ENCODE results near the gene COL5A1.

COL5A1 gene

DNA sequence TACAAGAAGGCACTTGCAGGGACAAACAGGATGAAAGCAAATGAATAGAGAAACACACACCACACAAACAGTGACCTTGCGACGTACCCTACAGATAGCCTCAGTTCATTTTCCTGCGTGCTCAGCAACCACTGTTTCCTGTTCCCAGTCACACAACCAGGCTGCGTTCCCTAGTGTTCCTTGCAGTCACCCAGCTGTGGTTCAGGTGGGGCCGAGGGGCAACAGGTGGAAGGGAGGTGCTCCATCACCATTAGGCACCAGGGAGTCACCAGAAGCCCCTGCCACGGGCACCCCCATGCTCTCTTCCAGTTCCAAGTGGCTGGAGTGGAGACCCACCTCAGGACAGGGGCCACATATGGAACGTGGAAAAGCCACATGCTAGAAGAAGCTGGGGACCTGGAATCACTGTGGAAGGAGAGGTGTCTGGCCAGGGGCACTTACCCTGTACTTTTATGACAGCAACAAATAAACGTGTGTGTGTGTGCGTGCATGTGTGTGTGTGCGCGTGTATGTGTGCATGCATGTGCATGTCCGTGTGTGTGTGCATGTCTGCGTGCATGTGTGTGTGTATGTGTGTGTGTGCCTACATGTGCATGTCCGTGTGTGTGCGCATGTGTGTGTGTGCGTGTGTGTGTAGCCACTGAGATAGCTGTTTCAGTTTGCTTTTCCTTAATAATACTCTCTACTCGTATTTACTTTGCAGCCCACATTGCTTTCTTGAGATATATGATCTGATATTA lies 220.2 kb downstream of the COL5A1 start:
- H3K4me3 ChIP-seq (ENCODE audit: low read length) = no peak overlapping the region
- TF ChIP-seq ZNF274 (IDR thresholded peaks at IDR 0.05; ENCODE audit: low read depth, low read length) = no peak

DNA sequence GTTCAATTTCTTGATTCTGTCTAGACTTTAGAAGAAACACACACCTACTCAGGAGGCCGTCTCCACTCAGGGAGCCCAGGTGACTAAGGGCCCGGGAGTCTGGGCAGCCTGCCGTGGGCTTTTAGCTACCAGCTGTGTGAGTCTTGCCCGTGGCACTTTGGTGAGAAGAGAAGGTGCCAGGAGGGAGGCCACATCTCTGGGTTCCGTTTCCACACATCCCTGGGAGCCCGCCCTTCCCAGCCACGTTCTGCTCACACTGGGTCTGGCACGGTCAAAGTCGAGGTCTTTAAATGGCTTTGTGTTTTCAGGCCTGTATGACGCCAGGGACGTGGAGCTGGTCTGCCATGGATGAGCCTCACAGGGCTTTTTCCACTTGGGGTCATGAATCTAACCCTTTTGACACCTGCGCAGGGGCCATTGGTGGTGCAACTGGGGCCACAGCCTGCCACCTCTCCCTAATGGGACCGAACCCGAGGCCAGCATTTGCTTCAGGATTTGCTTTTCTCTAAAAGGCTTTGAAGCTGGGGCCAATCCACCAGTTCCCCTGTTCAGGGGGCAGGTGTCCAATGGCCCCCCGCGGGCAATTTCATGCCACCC lies 221.8 kb downstream of the COL5A1 start:
- H3K4me3 ChIP-seq (ENCODE audit: low read length) = no peak overlapping the region
- TF ChIP-seq ZNF274 (IDR thresholded peaks at IDR 0.05; ENCODE audit: low read depth, low read length) = no peak

DNA sequence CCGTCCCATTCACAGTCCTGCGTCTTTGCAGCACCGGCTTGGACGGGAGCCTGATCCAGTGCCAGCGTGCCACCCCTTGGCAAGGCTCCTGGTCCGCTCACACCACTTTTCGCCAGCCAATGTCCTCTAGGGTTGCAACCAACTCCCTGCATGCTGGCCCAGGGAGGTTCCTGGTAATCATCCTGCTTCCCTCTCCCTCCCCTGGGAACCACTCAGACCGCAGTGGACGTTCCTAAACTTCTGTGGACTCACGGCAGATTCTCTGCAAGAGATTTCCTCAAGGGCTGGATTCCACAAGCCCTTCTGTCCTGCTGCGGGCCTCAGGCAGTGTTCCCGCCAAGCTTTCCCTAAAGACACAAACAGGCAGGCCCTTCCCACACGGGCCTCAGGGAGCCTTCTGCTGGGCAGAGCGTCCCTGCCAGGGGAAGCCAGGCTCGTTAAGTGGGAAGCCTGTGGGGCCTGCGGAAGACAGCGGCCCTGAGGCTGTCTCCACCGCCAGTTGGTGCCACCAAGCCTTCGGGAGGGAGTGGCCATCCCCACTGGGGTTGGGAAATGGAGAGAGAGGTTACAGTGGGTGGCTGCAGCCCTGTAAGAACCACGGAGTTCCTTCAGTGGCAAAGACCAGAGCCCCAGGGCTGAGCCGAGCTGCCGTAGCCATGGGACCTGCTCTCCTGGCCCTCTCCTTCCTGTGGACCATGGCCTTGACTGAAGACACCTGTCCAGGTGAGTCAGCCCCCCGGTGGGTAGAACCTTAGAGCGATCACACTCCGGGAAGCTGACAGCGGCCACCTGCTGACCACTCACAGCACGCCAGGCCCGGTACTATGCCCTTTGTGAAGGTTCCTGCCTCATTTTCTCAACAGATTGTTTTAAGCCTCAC lies 222.6 kb downstream of the COL5A1 start:
- no peak for TF ChIP-seq ZNF274 (IDR thresholded peaks at IDR 0.05; ENCODE audit: low read depth, low read length)
- H3K4me3 ChIP-seq (ENCODE audit: low read length) = no peak overlapping the region

DNA sequence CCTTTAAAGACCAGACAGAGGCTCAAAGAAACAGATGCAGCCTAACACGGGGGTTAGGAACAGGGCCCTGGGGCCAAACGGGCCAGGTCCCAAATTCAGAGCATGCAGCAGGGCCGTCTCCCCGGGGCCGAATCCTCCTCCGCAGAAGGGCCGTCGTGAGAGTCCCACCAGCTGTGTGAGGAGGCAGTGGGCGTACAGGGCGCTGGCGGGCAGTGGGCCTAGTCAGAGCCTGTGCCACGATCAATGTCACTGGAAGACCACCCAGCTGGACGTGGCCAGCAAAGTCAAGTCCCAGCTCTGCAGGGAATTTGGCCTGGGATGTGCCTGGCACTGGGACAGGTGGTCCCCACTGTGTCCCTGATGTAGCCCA lies 223.2 kb downstream of the COL5A1 start:
- no peak overlapping the region for H3K4me3 ChIP-seq (ENCODE audit: low read length)
- TF ChIP-seq ZNF274 (IDR thresholded peaks at IDR 0.05; ENCODE audit: low read depth, low read length) = no peak

DNA sequence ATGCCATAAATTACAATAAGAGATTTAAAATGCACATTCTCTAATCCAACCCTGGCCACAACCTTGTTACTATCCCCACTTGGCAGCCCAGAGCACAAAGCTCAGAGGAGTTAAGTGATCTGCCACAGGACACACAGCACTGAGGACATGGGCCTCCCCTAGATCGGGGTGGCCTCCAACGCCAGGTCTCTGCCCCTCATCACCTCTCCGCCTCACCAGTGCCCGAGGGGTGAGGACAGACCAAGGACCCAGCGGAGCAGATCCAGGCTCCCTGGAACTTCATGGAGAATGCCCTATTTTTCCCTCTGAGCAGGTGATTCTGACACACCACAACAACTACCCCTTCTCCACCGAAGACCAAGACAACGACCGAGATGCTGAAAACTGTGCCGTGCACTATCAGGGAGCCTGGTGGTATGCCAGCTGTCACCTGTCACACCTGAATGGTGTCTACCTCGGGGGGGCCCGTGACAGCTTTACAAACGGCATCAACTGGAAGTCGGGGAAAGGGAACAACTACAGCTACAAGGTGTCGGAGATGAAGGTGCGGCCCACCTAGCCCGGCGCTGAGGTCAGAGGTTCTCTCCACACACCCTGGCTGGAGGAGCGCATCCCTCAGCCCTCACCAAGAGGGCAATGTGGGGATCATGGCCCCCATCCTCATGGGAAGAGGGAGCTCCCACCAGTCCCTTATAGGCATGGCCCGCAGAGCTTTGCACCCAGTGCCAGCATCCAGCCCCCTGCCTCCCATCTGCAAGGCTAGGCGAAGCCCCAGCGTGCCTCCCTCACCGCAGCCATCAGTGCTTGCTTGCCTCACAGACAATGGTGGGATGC lies 226.5 kb downstream of the COL5A1 start:
- no peak for TF ChIP-seq ZNF274 (IDR thresholded peaks at IDR 0.05; ENCODE audit: low read depth, low read length)
- no peak overlapping the region for H3K4me3 ChIP-seq (ENCODE audit: low read length)

DNA sequence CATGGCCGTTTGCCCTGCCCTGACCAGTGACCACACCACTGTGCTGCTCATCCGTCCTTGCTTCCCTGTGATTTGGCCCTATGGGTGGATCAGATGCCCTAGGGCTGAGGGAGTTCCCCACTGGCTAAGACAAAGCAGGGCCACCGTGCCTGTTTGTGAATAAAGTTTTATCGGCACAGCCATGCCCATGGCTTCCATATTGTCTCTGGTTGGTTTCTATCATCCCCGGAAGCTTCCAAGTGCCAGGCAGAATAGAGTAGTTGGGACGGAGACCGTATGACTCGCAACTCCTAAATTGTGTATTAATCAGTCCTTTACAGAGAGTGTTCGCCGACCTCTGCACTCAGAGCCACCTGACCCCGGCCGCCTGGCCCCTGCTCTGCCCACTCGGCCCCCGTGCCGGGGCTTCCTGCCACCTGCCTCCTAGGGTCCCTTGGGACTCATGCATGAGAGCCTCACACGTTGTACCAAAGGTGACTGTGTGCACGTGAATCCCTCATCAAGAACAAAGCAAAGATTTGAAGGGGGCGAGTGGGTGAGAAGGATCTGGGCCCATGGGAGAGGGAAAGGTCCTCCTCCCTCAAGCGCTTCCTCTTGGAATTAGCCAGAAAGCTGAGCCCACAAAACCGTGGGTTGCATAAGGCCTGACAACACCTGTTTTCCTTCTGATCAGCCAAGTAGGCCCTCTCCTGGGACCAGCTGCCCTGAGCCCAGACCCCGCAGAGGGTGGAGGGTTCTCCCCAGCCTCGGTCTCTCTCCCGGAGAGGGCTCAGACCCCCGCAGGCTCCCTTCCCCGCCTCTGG lies 227.3 kb downstream of the COL5A1 start:
- TF ChIP-seq ZNF274 (IDR thresholded peaks at IDR 0.05; ENCODE audit: low read depth, low read length) = no peak
- no peak overlapping the region for H3K4me3 ChIP-seq (ENCODE audit: low read length)

DNA sequence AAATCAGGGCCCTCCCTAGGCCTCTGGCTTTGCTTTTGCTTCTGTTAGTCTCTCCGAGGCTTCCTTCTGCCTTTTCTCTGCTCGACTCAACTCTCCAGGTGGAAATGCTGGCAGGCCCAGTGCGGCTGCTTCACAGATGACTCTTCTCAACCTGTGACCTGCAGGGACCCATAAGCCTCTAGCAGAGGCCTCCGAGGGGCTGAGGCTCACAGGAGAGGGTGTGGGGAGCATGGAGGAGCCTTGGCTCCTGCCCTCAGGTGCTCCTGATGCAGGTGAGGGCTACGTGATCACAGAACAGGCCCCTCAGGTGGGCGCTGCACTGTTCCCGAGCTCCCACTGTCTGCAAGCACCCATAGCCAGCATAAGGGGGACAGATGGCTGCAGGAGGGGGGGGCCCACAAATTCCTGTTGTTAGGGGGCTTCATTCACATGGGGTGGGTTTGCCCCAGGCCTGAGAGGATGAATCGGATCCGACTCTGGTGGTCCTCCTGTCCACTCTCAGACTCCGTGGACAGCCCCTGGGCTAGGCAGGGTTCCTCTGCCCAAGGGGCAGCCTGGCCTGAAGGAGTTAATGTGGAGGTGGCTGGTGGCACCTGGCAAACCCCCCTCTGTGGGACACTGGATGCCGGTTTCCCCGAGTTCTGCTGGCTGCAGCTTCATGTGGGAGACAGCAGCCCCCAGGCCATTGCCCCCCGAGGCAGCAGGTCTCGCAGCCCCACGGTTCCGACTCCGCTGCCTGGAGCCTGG lies 228.1 kb downstream of the COL5A1 start:
- no peak for TF ChIP-seq ZNF274 (IDR thresholded peaks at IDR 0.05; ENCODE audit: low read depth, low read length)
- no peak overlapping the region for H3K4me3 ChIP-seq (ENCODE audit: low read length)

DNA sequence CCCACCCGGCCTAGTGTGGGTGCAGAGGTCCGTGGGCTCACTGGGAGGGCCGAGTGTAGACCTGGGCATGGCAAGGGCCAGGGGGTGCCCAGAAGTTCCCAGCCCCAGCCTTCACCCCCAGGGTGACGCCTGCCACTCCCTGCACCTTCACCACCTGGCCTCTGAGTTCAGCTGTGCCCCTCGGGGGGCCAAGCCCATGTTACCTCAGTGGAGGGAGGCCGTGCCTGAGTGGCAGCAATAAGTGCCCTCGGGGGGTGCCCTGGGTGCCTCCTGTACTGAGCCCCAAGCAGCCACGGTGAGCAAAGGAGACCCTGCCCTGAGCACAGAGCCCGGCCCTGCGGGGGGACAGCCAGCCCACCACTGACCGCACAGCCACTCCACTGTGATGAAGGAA lies 228.7 kb downstream of the COL5A1 start:
- H3K4me3 ChIP-seq (ENCODE audit: low read length) = no peak overlapping the region
- no peak for TF ChIP-seq ZNF274 (IDR thresholded peaks at IDR 0.05; ENCODE audit: low read depth, low read length)

DNA sequence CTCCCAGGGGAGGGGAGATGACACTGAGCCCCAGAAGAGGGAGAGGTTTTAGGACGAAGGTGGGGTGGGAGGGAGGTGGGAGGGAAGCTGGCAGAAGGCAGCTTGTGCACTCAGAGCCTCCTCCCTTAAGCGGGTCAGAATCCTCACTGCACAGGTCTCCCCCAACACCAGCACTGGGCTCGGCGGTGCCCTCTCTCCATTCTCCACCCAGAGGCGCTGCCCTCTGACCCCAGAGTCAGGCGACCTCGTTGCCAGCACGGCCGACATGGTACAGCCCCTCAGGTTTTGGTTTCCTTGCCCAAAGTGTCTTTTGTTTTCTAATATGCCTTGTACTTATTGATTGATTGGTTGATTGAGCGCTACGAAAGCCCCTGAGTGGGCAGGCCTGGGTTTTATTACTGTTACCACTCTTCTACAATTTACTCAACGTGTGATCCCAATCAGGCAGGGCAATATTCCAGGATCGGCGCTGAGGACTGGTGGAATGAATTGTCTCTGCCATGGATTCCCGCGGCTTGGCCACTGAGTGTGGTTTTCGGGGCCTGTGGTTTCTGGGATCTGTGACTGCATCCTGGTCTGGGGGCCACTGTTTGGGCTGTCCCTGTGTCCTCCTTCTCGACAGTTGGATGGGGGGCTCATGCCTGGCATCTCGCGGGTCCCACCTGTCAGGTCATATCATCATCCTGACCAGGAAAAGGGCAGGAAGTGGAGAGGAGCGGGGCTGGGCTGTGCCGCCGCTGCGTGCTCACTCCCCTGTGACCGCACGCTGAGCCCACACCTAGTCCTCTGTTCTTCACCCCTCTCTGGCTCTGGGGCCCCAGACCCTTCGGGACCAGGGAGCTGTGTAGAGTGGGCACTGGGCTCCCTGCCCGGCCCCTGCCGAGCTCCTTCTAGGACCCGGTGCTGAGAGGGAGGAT lies 229.4 kb downstream of the COL5A1 start:
- TF ChIP-seq ZNF274 (IDR thresholded peaks at IDR 0.05; ENCODE audit: low read depth, low read length) = no peak
- no peak overlapping the region for H3K4me3 ChIP-seq (ENCODE audit: low read length)

DNA sequence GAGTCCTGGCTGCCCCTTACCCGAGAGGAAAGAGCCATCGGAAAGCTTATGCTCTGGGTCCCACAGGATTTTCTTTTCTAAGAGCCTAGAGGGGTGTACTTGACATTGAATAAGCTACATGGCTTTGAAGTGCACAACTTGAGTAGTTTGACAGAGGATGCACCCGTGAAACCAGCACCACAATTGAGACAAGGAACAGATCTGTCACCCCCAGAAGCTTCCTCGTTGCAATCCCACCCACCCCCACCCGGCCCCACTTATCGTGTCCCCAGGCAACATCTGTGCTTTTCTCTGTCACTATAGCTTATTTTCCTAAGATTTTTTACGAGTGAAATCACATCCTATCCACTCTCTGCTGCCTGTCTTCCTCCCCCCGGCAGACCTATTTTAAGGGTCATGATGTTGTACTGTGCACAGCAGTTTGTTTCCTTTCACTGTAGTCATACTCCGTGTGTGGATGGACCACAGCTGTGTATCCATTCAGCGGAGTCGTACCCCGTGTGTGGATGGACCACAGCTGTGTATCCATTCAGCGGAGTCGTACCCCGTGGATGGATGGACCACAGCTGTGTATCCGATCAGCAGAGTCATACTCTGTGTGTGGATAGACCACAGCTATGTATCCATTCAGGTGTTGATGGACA lies 230.2 kb downstream of the COL5A1 start:
- no peak overlapping the region for H3K4me3 ChIP-seq (ENCODE audit: low read length)
- TF ChIP-seq ZNF274 (IDR thresholded peaks at IDR 0.05; ENCODE audit: low read depth, low read length) = no peak

DNA sequence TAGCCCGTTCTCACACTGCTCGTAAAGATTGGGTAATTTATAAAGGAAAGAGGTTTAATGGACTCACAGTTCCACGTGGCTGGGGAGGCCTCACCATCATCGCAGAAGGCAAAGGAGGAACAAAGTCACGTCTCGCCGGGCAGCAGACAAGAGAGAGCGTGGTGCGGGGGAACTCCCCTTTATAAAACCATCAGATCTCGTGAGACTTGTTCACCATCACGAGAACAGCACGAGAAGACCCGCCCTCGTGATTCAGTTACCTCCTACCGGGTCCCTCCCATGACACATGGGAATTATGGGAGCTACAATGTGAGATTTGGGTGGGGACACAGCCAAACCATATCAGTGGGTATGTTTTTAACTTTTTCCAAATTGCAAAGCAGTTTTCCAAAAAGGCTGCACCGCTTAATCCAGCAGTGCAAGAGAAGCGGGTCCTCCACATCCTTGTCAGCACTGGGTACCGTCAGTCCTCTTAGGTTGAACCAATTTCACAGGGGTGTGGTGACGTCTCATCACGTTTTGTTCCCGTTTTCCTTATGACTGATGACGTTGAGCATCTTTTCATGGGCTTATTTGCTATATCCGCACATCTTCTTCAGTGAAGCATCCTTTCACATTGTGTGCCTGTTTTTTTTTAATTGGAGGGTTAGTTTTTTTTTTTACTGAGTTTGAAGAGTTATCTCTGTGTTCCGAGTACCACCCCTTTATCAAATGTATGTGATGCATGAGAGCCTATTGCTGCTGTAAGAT lies 231.1 kb downstream of the COL5A1 start:
- no peak for TF ChIP-seq ZNF274 (IDR thresholded peaks at IDR 0.05; ENCODE audit: low read depth, low read length)
- no peak overlapping the region for H3K4me3 ChIP-seq (ENCODE audit: low read length)
